Measurements from ENCODE around the gene SMCO3. TPM values are rescaled to one million over a fixed set of nuclear protein-coding genes. Genes with fewer than 3 reads are reported as not detected.

The SMCO3 gene
- total and polyA plus RNA-seq, 2 of the 13 experiments (the other 11 are each of a cell fraction or from before 2014, with no cell fraction given) = 0.29 to 0.42 TPM

DNA sequence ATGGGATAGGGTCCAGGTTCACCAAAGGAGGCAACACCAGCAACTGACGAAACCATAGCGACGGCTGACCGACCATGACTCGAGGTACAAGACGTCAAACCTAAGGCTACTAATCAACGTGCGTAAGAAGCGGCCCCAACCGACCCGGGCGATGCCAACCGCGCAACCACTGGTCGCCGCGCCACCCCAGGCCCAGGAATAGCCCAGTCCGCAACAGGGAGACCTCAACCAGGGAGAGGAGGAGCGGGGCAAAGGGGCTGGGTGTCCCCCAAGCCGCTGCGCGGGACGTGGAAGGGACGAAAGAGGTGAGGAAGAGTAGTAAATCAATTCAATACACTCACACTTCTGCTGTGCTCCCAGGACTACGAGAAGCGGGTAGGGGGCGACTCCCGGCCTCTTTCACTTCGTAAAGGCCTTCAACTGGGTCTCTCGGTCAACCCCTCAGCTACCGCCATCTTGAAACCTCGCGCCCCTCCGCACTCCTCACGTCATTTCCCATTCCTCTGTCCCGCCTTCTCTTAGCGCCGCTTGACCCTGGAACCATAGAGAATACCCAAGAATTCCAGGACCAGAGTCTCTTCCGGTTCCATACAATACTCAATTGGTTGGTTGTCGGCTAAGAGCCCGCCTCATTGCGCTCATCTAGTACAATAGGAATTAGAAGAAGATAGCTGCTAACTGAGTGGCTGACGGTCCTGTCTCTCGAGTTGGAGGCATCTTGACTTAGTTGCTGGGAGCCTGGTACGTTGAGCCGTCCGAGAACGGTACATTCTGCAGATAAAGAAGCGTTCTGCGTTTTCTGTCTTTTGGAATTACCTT is 10.8 kb downstream of the SMCO3 start, which contains the start of the genes C12orf60 and WBP11 (continued):
- TF ChIP-seq, protein P1, sequence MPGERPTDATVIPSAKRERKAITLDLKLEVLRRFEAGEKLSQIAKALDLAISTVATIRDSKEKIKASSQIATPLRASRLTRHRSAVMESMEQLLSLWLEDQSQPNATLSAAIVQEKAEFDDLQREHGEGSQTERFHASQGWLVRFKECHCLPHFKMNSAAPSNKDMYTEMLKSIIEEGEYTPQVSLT (CRISPR knock-in tag; IDR thresholded peaks at IDR 0.05; ENCODE audit: borderline replicate concordance, low read depth) = no peak
- TF ChIP-seq PAF1 (CRISPR knock-in tag; IDR thresholded peaks at IDR 0.05) (no peak), ARNTL (CRISPR knock-in tag; IDR thresholded peaks at IDR 0.05) (no peak), PAX8 (CRISPR knock-in tag; IDR thresholded peaks at IDR 0.05; ENCODE audit: borderline replicate concordance) (no peak), SMAD3 (CRISPR knock-in tag; IDR thresholded peaks at IDR 0.05) (peak; percentile 72; the same call in 1 of the 2 replicates), MED13 (CRISPR knock-in tag; IDR thresholded peaks at IDR 0.05) (no peak), ZKSCAN1 (IDR thresholded peaks at IDR 0.05; ENCODE audit: low read length) (no peak), TCF7 (IDR thresholded peaks at IDR 0.05; ENCODE audit: low read depth) (no peak), ADNP (CRISPR knock-in tag; IDR thresholded peaks at IDR 0.05) (no peak), FOXO1 (CRISPR knock-in tag; IDR thresholded peaks at IDR 0.05) (peak; percentile 1; the same call in 1 of the 2 replicates), ZNF543 (CRISPR knock-in tag; IDR thresholded peaks at IDR 0.05) (no peak), KAT7 (CRISPR knock-in tag; IDR thresholded peaks at IDR 0.05; ENCODE audit: borderline replicate concordance) (peak; percentile 91), FOXC1 (CRISPR knock-in tag; IDR thresholded peaks at IDR 0.05; ENCODE audit: borderline replicate concordance) (peak; percentile 39; the same call in 1 of the 2 replicates), HMGA1 (CRISPR knock-in tag; conservative IDR thresholded peaks at IDR 0.05) (no peak), ZNF337 (CRISPR knock-in tag; IDR thresholded peaks at IDR 0.05; ENCODE audit: borderline replicate concordance, low read depth) (no peak), RCOR2 (CRISPR knock-in tag; IDR thresholded peaks at IDR 0.05) (no peak), YY1 (IDR thresholded peaks at IDR 0.05; ENCODE audit: insufficient read depth, insufficient replicate concordance, low read depth, low read length) (peak; percentile 95), MAFK (conservative IDR thresholded peaks at IDR 0.05 in 1 of 2, IDR thresholded peaks at IDR 0.05 in 1 of 2; ENCODE audit: low read length in 2 of 2) (no peak), ZNF292 (CRISPR knock-in tag; IDR thresholded peaks at IDR 0.05; ENCODE audit: borderline replicate concordance, low read depth) (no peak)
- TF ChIP-seq, protein P2, sequence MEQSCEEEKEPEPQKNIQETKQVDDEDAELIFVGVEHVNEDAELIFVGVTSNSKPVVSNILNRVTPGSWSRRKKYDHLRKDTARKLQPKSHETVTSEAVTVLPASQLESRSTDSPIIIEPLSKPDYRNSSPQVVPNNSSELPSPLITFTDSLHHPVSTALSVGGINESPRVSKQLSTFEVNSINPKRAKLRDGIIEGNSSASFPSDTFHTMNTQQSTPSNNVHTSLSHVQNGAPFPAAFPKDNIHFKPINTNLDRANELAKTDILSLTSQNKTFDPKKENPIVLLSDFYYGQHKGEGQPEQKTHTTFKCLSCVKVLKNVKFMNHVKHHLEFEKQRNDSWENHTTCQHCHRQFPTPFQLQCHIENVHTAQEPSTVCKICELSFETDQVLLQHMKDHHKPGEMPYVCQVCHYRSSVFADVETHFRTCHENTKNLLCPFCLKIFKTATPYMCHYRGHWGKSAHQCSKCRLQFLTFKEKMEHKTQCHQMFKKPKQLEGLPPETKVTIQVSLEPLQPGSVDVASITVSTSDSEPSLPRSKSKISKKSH (CRISPR knock-in tag; IDR thresholded peaks at IDR 0.05; ENCODE audit: borderline replicate concordance) = no peak
- TF ChIP-seq, protein P3, sequence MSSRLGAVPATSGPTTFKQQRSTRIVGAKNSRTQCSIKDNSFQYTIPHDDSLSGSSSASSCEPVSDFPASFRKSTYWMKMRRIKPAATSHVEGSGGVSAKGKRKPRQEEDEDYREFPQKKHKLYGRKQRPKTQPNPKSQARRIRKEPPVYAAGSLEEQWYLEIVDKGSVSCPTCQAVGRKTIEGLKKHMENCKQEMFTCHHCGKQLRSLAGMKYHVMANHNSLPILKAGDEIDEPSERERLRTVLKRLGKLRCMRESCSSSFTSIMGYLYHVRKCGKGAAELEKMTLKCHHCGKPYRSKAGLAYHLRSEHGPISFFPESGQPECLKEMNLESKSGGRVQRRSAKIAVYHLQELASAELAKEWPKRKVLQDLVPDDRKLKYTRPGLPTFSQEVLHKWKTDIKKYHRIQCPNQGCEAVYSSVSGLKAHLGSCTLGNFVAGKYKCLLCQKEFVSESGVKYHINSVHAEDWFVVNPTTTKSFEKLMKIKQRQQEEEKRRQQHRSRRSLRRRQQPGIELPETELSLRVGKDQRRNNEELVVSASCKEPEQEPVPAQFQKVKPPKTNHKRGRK (CRISPR knock-in tag; IDR thresholded peaks at IDR 0.05) = no peak
